CD4-positive, alpha-beta T cell (primary cell): ENCODE data around the gene RGS2. TPM values are rescaled to one million over a fixed set of nuclear protein-coding genes. Genes with fewer than 3 reads are reported as not detected.

ENCODE experiments used
- ATAC-seq: fragments of 200-7000 bp; cut with Tn5 transposase; one replicate; pipeline ENCODE4 v1.10.0; 2022; ENCODE audit warnings: mild to moderate bottlenecking; ENCODE audit not compliant: poor library complexity
- CTCF ChIA-PET: fragments of 350-600 bp; sonication (Branson Sonifier 250); formaldehyde crosslinking; loops from one replicate; lab custom pipeline; 2021; ENCODE audit warnings: antibody characterized with exemption, inconsistent platforms; lab: Charles Lee
- POLR2A ChIA-PET: fragments of 350-600 bp; sonication (Branson Sonifier 250); formaldehyde crosslinking; loops from one replicate; lab custom pipeline; 2021; ENCODE audit warnings: antibody characterized with exemption, inconsistent platforms; lab: Charles Lee
- DNase-seq, 14 experiments: peaks; one replicate each; pipeline ENCODE4 v3.0.0-alpha.2; 2013 to 2020; ENCODE audit warnings: mixed read lengths in 2 of 14
- H3K27ac ChIP-seq, 2 donors: one replicate each; pipeline versions ENCODE4 v1.5.1 to v1.7.0; 2013; ENCODE audit warnings: low read length in 2 of 2, low read depth in 1 of 2, mild to moderate bottlenecking in 1 of 2
- H3K27me3 ChIP-seq, 2 experiments: 1 replicate in 1 of 2; 2 replicates in 1 of 2; pipeline versions ENCODE4 v1.6.1 to v1.7.0; 2013; ENCODE audit warnings: low read length in 2 of 2, control low read depth in 1 of 2, mild to moderate bottlenecking in 1 of 2, moderate library complexity in 1 of 2; ENCODE audit not compliant: insufficient read depth in 2 of 2, control insufficient read depth in 1 of 2
- H3K36me3 ChIP-seq: one replicate; pipeline ENCODE4 v1.6.1; 2013; ENCODE audit warnings: low read length, control low read depth; ENCODE audit not compliant: insufficient read depth
- H3K4me1 ChIP-seq: one replicate; pipeline ENCODE4 v1.6.1; 2013; ENCODE audit warnings: low read length, control low read depth; ENCODE audit not compliant: insufficient read depth
- H3K4me3 ChIP-seq: one replicate; pipeline ENCODE4 v1.5.1; 2013; ENCODE audit warnings: mild to moderate bottlenecking, low read length, moderate library complexity
- H3K9me3 ChIP-seq, 2 experiments: 1 replicate in 1 of 2; 2 replicates in 1 of 2; pipeline versions ENCODE4 v1.6.1 to v1.7.0; 2013; ENCODE audit warnings: low read length in 2 of 2, mild to moderate bottlenecking in 2 of 2, control low read depth in 1 of 2, moderate library complexity in 1 of 2; ENCODE audit not compliant: control insufficient read depth in 1 of 2, insufficient read depth in 1 of 2
- H3K27ac Mint-ChIP-seq: one replicate; pipeline ENCODE4 v1.8.0; 2020; ENCODE audit warnings: mixed read lengths
- H3K27me3 Mint-ChIP-seq: one replicate; pipeline ENCODE4 v1.8.0; 2021; ENCODE audit warnings: mixed read lengths
- H3K36me3 Mint-ChIP-seq: one replicate; pipeline ENCODE4 v1.8.0; 2021; ENCODE audit warnings: low read depth, mixed read lengths
- H3K4me1 Mint-ChIP-seq: one replicate; pipeline ENCODE4 v1.8.0; 2021; ENCODE audit warnings: low read depth, mixed read lengths
- H3K4me3 Mint-ChIP-seq: one replicate; pipeline ENCODE4 v1.8.0; 2020; ENCODE audit warnings: mild to moderate bottlenecking, mixed read lengths
- H3K9me3 Mint-ChIP-seq: one replicate; pipeline ENCODE4 v1.8.0; 2020; ENCODE audit warnings: mixed read lengths
- intact Hi-C, 2 experiments: fragments of 100-400 bp; cut with DNase I in 1 of 2; cut with micrococcal nuclease in 1 of 2; formaldehyde crosslinking; loops; one replicate each; pipeline versions ENCODE4 v1.15.1 to v1.9.0; 2023 to 2025; cut with DNase I, micrococcal nuclease
- total RNA-seq, 174 experiments: library from RNA in 2 of 174; stranded (reverse) in 2 of 174; gene quantifications; one replicate each; pipeline ENCODE4 v1.2.3 and lab custom pipeline; 2021 to 2026
- TF ChIP-seq, protein P1 (sequence below): fragments of 200-600 bp; IDR thresholded peaks from one replicate; pipeline ENCODE4 v1.8.0; 2022; ENCODE audit warnings: antibody characterized with exemption, mild to moderate bottlenecking

RGS2 gene
- total RNA-seq, 2 experiments from 2014 or later = 142 to 155 TPM

- Mint-ChIP-seq H3K4me1 (no peaks in the 10 kb centered on the region), H3K36me3 (no peaks in the 10 kb centered on the region), H3K9me3 (no peaks in the 10 kb centered on the region), H3K27ac (no peak overlapping the region), H3K27me3 (no peaks in the 10 kb centered on the region), H3K4me3 (no peak overlapping the region)
- intact Hi-C loops = no loop called here
- ChIA-PET CTCF (no interaction called here), POLR2A (no interaction called here)
- Histone ChIP-seq H3K4me1 (no peaks in the 10 kb centered on the region), H3K9me3 (no peaks in the 10 kb centered on the region), H3K36me3 (no peaks in the 10 kb centered on the region), H3K27me3 (no peaks in the 10 kb centered on the region), H3K27ac (no peak overlapping the region), H3K4me3 (no peak overlapping the region)
- ATAC-seq (no peak), DNase-seq (no peak)
- TF ChIP-seq, protein P1, sequence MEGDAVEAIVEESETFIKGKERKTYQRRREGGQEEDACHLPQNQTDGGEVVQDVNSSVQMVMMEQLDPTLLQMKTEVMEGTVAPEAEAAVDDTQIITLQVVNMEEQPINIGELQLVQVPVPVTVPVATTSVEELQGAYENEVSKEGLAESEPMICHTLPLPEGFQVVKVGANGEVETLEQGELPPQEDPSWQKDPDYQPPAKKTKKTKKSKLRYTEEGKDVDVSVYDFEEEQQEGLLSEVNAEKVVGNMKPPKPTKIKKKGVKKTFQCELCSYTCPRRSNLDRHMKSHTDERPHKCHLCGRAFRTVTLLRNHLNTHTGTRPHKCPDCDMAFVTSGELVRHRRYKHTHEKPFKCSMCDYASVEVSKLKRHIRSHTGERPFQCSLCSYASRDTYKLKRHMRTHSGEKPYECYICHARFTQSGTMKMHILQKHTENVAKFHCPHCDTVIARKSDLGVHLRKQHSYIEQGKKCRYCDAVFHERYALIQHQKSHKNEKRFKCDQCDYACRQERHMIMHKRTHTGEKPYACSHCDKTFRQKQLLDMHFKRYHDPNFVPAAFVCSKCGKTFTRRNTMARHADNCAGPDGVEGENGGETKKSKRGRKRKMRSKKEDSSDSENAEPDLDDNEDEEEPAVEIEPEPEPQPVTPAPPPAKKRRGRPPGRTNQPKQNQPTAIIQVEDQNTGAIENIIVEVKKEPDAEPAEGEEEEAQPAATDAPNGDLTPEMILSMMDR = no peak
Measured at GRCh38 chr1:192858456-192858855, 49.6 kb downstream of the RGS2 start.

DNA sequence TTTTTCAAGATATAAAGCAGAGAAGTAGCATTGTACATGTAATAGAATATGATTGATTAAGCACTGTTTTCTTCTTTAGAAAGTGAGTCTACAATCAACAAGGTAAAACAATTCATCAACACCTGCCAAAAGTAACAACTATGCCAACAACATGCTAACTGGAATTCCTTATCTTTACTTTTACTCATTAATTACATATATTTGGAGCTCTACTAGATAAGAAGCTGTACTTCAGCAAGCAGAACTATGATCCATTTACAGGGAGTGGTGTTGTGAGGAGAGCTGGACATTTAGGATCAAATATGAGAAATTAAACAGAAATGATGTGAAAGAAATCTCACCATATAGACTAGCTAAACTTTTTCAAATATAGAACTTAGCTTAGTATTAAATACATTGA, 51.0 kb downstream of the RGS2 start:
- H3K4me1 ChIP-seq = no peaks in the 10 kb centered on the region
- Mint-ChIP-seq H3K4me1 (no peaks in the 10 kb centered on the region), H3K27ac (no peak overlapping the region), H3K9me3 (no peaks in the 10 kb centered on the region), H3K36me3 (no peaks in the 10 kb centered on the region), H3K27me3 (no peaks in the 10 kb centered on the region), H3K4me3 (no peak overlapping the region)
- ATAC-seq = no peak
- ChIA-PET POLR2A (no interaction called here), CTCF (no interaction called here)
- intact Hi-C loops = no loop called here
- H3K36me3 ChIP-seq = no peaks in the 10 kb centered on the region
- DNase-seq = no peak
- TF ChIP-seq, protein P1 = no peak
- H3K27me3 ChIP-seq = no peaks in the 10 kb centered on the region
- H3K9me3 ChIP-seq = no peaks in the 10 kb centered on the region
- H3K27ac ChIP-seq = no peak overlapping the region
- H3K4me3 ChIP-seq = no peak overlapping the region

GRCh38 chr1:192860478-192861185, 51.8 kb downstream of the RGS2 start:
- no peaks in the 10 kb centered on the region for H3K9me3 Mint-ChIP-seq
- no peak overlapping the region for H3K27ac Mint-ChIP-seq
- Histone ChIP-seq H3K27me3 (no peaks in the 10 kb centered on the region), H3K4me3 (no peak overlapping the region), H3K9me3 (no peaks in the 10 kb centered on the region), H3K4me1 (no peaks in the 10 kb centered on the region), H3K36me3 (no peaks in the 10 kb centered on the region), H3K27ac (no peak overlapping the region)
- ChIA-PET CTCF (interaction anchor here (0.7 kb wide), 1 partner anchor 796 kb away, joined by 3 read pairs; no protein-coding TSS in a partner anchor), POLR2A (no interaction called here)
- TF ChIP-seq, protein P1 = no peak
- H3K36me3 Mint-ChIP-seq = no peaks in the 10 kb centered on the region
- H3K27me3 Mint-ChIP-seq = no peaks in the 10 kb centered on the region
- ATAC-seq (no peak), DNase-seq (no peak)
- no peaks in the 10 kb centered on the region for H3K4me1 Mint-ChIP-seq
- intact Hi-C loops = no loop called here
- H3K4me3 Mint-ChIP-seq = no peak overlapping the region
